Smooth muscle cell of the pulmonary artery (primary cell): ENCODE measurements around the gene TSC22D4. TPM values are rescaled to one million over a fixed set of nuclear protein-coding genes. Genes with fewer than 3 reads are reported as not detected.

Source experiments
- total RNA-seq: library from RNA; depleted of rRNA; stranded (reverse); fragments of >200 nt; gene quantifications from 2 replicates; pipeline ENCODE4 v1.2.3, GENCODE V29; 2014

Gene TSC22D4
- total RNA-seq: 20.6 and 21.5 TPM in 2 replicates

GRCh38 chr7:100478958-100479660, at the start of gene TSC22D4:
TSS of gene TSC22D4 (minus strand) at chr7:100479214. CDS start at chr7:100478038, 1,176 bp downstream.

GRCh38 chr7:100483722-100484672, 5.0 kb upstream of the TSC22D4 start, which contains the start of gene NYAP1:
TSS of gene NYAP1 (plus strand) at chr7:100483927. CDS start at chr7:100485312, 1,385 bp downstream.

GRCh38 chr7:100464210-100464660, 14.8 kb downstream of the TSC22D4 start, which contains the start of gene SPACDR:
TSS of gene SPACDR (minus strand) at chr7:100464260. CDS start at chr7:100464025, 235 bp downstream.

GRCh38 chr7:100429637-100430492, 49.1 kb downstream of the TSC22D4 start, which contains the start of gene MEPCE:
TSS of gene MEPCE (plus strand) at chr7:100429831. CDS start at chr7:100430019, 188 bp downstream.

GRCh38 chr7:100428199-100428966, 50.6 kb downstream of the TSC22D4 start, which contains the start of gene ZCWPW1:
TSS of gene ZCWPW1 (minus strand) at chr7:100428703. CDS start at chr7:100420649, 8,054 bp downstream.

Other genes with a start within 250 kb of the TSC22D4 start
- gene SPDYE3, start 171.5 kb downstream of the TSC22D4 start, total RNA-seq: not detected in 2 replicates
- gene PILRB, start 121.1 kb downstream of the TSC22D4 start, total RNA-seq: 5.7 and 7.8 TPM in 2 replicates
- 0.26 TPM in 1 of 2 replicates, not detected in the other for gene PILRA, start 105.7 kb downstream of the TSC22D4 start, total RNA-seq
- 1.0 and 1.4 TPM in 2 replicates for gene ZCWPW1, start 50.5 kb downstream of the TSC22D4 start, total RNA-seq
- 26.9 and 30.4 TPM in 2 replicates for gene MEPCE, start 49.4 kb downstream of the TSC22D4 start, total RNA-seq
- 11.1 and 14.1 TPM in 2 replicates for gene PPP1R35, start 42.7 kb downstream of the TSC22D4 start, total RNA-seq
- 0.65 and 0.96 TPM in 2 replicates for gene SPACDR, start 15.0 kb downstream of the TSC22D4 start, total RNA-seq
- gene NYAP1, start 4.7 kb upstream of the TSC22D4 start, total RNA-seq: 1.4 and 2.3 TPM in 2 replicates
- 5.6 and 6.9 TPM in 2 replicates for gene AGFG2, start 60.0 kb upstream of the TSC22D4 start, total RNA-seq
- 0.13 TPM in 1 of 2 replicates, not detected in the other for gene SAP25, start 94.7 kb upstream of the TSC22D4 start, total RNA-seq
- gene LRCH4, start 106.9 kb upstream of the TSC22D4 start, total RNA-seq: 9.7 and 11.7 TPM in 2 replicates
- gene FBXO24, start 107.1 kb upstream of the TSC22D4 start, total RNA-seq: 0.13 and 0.20 TPM in 2 replicates
- gene PCOLCE, start 123.1 kb upstream of the TSC22D4 start, total RNA-seq: 167 and 207 TPM in 2 replicates
- 9.8 and 10.2 TPM in 2 replicates for gene MOSPD3, start 133.3 kb upstream of the TSC22D4 start, total RNA-seq
- 1.9 and 2.2 TPM in 2 replicates for gene TFR2, start 162.3 kb upstream of the TSC22D4 start, total RNA-seq
- not detected in 2 replicates for gene ACTL6B, start 177.2 kb upstream of the TSC22D4 start, total RNA-seq
- gene GNB2, start 194.5 kb upstream of the TSC22D4 start, total RNA-seq: 134 and 142 TPM in 2 replicates
- gene GIGYF1, start 215.0 kb upstream of the TSC22D4 start, total RNA-seq: 12.6 and 18.8 TPM in 2 replicates
- 27.8 and 29.9 TPM in 2 replicates for gene POP7, start 226.9 kb upstream of the TSC22D4 start, total RNA-seq
- not detected in 2 replicates for gene EPO, start 241.3 kb upstream of the TSC22D4 start, total RNA-seq